ENCODE data around the gene LRRC8C. TPM values are rescaled to one million over a fixed set of nuclear protein-coding genes. Genes with fewer than 3 reads are reported as not detected.

The LRRC8C gene
- total and polyA plus RNA-seq, 8 donors = 0.63 to 3.5 (median 1.1) TPM

DNA sequence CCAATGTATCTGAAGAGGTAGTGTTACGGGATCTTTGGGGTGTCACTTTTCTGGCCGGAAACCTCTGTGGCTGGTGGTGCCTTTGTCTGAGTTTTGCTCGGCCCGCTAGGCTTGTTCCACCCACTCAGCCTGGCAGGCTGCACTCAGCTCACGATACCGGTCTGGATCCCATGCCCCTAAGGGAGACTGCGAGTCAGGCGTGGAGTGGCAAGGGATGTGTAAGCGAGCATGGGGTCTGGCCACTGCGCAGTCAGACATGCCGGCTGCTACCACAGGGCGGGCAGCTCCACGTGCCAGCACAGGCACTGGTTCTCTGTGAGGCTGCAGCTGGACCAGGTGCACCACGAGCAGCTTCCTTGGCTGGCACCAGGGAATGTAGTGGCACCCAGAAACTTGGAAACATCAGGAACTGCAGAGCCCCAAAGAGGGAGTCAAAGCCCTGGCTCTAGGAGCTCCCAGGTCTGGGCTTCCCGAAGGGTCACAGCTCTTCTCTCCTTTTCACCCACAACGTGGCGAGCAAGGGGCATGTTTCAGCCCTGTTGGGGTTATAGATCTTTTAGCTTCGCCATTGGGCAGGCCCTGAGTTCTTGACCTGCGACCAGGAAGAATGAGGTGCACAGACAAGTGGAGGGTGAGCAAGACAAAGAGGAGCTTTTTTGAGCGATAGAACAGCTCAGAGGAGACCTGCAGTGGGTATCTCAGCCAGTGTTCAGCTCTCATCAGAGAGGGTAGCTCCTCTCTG lies 23.8 kb upstream of the LRRC8C start:
- no peak overlapping the region for H3K27ac ChIP-seq
- intact Hi-C loops (cut with DNase I) = loop anchor here in 1 of 3 donors (10.0 kb wide), 1 partner anchor 124 kb away; no protein-coding TSS in a partner anchor

DNA sequence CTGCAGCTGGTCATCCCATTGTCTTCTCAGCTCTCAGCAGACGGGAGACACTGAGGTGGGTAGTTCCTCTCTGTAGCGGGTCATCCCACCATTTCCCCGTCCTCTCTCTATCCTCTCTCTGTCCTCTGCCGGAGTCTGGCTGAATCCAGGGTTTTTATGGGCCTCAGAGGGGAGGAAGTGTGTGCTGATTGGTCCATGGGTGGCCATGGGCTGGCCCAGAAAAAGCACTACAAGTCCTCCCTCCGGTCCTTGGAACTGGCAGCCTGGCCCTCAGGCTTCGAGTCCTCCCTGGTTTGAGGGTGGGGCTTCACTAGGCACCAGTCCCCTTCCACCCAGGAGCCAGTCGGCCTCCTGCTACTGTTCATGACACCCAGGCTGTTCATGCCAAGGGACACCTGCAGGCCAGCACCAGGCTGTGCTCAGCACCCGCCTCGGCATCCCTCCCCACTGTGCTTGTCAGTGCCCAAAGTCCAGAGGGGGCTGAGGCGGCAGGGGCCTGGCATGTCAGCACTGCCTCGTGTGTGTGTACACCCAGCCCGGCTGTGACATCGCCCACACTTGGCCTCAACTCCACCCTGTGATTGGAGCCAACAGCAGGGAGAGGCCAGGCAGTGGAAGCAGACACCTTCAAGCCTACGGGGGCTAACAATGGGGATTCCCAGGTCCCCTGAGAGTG lies 23.0 kb upstream of the LRRC8C start:
- DNase-seq (peak in 2 of 6 donors; percentile 20 to 54), ATAC-seq (no peak), FAIRE-seq (no peak)
- TF ChIP-seq CTCF (IDR thresholded peaks at IDR 0.05) = no peak
- no peaks in the 10 kb centered on the region for H3K36me3 ChIP-seq
- H3K4me3 ChIP-seq = no peak overlapping the region
- no peaks in the 10 kb centered on the region for H3K4me1 ChIP-seq
- no peak overlapping the region for H3K27ac ChIP-seq
- WGBS, 2 donors = 82 to 91% methylated on average over 14 of the region's 14 CpGs
- H3K9me3 ChIP-seq = no peaks in the 10 kb centered on the region
- H3K27me3 ChIP-seq = no peaks in the 10 kb centered on the region
- intact Hi-C loops (cut with DNase I) = loop anchor here in 1 of 3 donors (10.0 kb wide), 1 partner anchor 125 kb away; no protein-coding TSS in a partner anchor

More for the DNA sequence above, 23.8 kb upstream of the LRRC8C start:
- H3K27me3 ChIP-seq = no peaks in the 10 kb centered on the region
- no peak overlapping the region for H3K4me3 ChIP-seq
- no peak for TF ChIP-seq CTCF (IDR thresholded peaks at IDR 0.05)
- FAIRE-seq (no peak), ATAC-seq (no peak), DNase-seq (peak in 1 of 6 donors; percentile 49)
- H3K4me1 ChIP-seq = no peaks in the 10 kb centered on the region
- H3K36me3 ChIP-seq = no peaks in the 10 kb centered on the region
- H3K9me3 ChIP-seq = no peaks in the 10 kb centered on the region
- WGBS, 2 donors = 89 to 90% methylated on average over 20 of the region's 20 CpGs

GRCh38 chr1:89610457-89611011 lies 22.4 kb upstream of the LRRC8C start:
- Histone ChIP-seq H3K27ac (no peak overlapping the region), H3K9me3 (no peaks in the 10 kb centered on the region), H3K27me3 (no peaks in the 10 kb centered on the region), H3K4me1 (no peaks in the 10 kb centered on the region), H3K4me3 (no peak overlapping the region), H3K36me3 (no peaks in the 10 kb centered on the region)
- no peak for ATAC-seq
- FAIRE-seq = no peak
- 86 to 91% methylated on average over 15 of the region's 15 CpGs for WGBS, 2 donors
- no peak for TF ChIP-seq CTCF (IDR thresholded peaks at IDR 0.05)
- intact Hi-C loops (cut with DNase I) = no loop called here
- peak in 1 of 6 donors; percentile 60 for DNase-seq

DNA sequence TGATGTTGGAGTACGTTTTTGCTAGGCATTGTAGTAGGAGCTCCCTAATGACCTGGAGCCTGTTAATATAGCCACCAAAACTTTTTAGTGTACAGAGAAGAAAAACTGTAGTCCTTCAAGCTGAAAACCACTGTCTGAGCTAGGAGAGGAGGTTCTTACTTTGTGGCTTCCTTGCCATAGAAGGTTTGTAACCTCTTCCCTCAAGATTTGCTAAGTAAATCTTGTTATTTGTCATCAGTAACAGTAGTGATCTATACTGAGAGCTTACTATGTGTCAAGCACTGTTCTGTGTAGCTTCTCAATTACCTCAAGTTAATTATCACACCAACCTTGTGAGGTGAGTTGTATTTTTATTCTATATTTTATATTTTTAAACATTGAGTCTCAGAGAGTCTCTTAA lies 21.2 kb upstream of the LRRC8C start:
- DNase-seq = no peak
- ATAC-seq = no peak
- TF ChIP-seq CTCF (IDR thresholded peaks at IDR 0.05) = no peak
- intact Hi-C loops (cut with DNase I) = no loop called here
- Histone ChIP-seq H3K4me3 (no peak overlapping the region), H3K27me3 (no peaks in the 10 kb centered on the region), H3K27ac (no peak overlapping the region), H3K9me3 (no peaks in the 10 kb centered on the region), H3K36me3 (no peaks in the 10 kb centered on the region), H3K4me1 (no peaks in the 10 kb centered on the region)
- 58 to 82% methylated on average over 1 of the region's 1 CpG for WGBS, 2 donors
- no peak for FAIRE-seq
